ENCODE data around the gene CCDC141.

Gene CCDC141

DNA sequence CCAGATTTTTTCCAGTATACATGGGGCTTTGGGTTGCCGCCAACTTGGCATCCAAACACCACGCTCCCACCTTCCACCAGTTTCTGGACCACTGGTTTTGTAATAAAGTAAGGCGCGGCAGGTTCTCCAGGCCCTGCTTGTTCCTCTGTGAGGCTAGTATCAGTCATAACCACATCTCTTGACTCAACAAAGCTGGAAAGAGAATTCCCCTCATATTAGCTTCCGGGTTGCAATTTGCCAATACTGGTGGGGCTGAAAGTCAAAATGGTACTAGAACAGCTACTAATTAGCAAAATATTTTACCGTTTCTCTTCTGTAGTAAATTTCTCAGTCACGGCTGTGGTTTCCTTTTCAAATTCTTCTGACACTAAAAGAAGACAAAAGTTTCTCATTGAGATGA lies 267.7 kb downstream of the CCDC141 start:
- DNase-seq (ENCODE audit: low read depth in 2 of 2) = no peak
